Epidermal melanocyte (primary cell): ENCODE data around the gene PROM1.
A peak's percentile ranks its signal among the peaks of the same experiment; 100 is the strongest.

Experiments used
- DNase-seq: peaks from one replicate; pipeline ENCODE4 v3.0.0; 2011; ENCODE audit warnings: low spot score; ENCODE audit not compliant: insufficient read length

Gene PROM1

DNA sequence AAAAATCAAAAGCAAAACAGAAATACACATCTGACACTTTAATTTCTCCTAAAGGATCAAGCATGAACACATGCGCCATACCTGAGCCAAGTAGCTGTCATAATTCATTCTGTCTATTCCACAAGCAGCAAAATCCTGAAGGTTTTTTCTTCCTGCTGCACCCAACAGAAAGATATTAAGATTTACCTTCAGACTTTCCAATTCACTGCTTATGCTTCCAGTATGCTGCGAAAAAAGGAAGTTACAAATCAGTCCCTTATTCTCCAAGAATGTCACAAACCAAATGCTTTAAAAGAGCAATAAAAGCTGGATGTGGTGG is 91.7 kb downstream of the PROM1 start:
- DNase-seq = no peak

DNA sequence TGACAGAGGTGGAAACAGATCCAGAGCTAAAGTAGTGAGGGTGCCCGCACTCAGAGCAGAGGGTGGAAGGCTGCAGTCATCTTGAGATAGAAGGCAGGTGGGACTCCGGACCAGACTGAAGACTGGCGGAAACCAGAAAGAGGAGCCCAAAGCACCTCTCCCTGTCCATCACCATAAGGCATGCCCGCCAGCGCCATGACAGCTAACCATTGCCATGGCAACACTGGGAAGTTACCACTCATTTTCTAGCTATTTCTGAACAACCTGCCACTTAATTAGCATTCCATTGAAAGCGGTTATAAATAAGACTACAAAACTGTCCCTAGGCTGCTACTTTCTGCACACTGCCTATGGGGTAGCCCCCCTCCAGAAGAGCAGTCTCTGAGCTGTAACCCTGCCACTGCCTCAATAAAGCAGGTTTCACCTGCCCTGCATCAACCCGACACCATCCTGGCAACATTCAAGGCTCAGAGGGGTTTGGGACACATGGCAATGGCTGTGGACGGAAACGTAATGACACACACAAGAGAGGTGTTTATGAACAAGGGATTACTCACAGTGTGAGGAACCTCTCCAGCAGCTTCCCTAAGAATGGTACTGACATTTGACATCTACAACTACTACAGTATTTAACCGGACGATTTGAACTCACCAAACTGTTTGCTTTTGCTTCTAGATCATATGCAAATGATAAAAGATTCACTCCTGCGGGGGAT is 93.1 kb downstream of the PROM1 start:
- DNase-seq = no peak

DNA sequence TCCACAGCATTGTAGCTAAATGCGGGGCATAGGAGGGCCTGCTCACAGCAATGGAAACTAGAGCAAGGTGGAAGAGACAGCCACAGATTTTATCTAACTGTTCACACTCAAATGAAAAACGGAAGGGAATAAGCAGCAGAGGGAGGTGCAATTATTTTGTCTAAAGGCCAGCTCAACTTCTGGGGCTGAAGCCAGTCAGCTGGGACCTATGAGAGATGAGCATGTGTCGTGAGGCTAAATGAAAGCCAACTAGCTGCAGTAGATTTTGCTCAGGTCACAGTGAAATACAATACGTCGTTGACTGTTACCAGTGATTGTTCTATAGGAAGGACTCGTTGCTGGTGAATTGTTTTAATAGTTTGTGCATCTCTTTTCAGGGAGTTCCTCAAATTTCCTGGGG is 94.4 kb downstream of the PROM1 start:
- no peak for DNase-seq

DNA sequence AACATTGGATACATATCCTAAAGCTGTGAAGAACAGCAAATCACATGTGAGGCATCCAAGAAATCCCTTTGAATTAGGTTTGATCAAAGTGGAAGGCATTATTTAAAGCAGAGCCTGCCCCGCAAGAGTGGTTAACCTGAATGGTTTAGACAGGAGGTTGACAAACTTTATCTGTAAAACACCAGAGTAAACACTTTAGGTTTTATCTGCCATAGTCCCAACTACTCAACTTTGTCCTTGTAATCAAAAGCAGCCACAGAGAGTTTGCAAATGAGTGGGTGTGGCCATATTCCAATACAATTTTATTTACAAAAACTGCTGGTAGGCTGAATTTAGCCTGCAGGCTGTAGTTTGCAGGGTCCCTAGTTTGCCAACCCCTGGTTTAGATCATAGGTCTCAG is 95.6 kb downstream of the PROM1 start:
- no peak for DNase-seq

DNA sequence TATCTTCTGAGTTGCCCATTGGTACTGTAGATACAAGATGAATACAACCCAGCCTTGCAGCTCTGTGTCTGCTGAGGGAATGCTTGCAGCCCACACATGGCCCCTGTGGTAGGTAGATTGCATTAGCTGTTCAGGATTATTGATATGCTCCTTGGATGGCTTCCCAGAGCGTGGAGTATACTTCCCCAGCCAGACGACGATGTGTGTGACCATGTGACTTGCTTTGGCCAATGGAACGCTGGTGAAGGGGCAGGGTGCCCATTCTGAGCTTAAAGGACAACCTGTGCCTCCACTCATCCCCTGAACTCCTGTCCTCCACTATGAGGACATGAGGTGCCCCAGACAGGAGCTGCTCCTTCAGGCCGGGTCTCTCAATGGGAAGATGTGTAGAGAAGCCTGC is 96.9 kb downstream of the PROM1 start:
- DNase-seq = no peak

DNA sequence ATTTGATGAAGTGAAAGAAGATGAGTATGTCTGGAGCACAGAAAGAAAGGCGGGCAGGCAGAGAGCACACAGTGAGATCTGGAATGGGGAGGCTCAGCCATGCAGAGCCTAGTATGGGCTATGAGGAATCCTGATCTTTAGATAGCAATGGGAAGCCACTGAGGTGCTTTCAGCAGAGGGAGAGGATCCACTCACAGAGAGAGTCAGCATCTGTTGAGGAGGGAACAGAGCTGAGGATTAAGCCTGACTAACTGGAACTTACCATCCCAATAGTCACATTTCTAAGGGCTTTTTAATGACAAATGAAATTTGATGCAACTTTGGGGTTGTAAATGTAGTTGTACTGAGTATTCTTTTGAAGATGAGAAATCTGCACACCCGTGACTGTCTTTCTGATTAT is 100.2 kb downstream of the PROM1 start:
- no peak for DNase-seq

DNA sequence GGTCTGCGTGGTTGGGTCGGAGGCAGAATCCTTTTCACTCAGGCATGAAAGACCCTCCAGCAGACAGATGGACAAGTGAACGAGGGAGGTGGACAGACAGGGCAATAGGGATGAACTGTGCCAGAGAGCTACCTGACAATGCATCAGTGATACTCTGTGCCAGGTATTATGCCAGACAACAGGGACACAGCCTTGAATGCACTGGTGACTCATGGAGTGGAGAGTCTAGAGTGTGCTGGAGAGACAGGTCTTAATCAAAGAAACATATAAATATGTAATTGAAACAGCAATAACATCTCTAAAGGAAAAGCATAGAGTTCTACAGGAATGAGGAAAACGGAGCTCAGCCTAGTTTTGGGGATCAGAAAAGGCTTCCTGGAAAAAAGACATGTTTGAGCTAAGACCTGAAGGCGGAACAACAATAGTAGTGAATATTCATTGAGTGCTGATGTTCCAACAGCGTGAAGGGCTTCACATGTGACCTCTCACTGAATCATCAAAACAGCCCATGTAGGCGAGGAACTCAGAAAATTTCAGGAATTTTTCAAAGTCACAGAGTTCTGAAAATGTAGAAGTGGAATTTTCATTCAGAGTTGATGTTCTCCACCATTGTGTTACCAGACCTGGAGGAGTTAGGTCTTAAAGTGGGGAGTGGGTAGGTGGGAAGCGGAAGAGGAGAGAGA is 100.8 kb downstream of the PROM1 start:
- DNase-seq = no peak

DNA sequence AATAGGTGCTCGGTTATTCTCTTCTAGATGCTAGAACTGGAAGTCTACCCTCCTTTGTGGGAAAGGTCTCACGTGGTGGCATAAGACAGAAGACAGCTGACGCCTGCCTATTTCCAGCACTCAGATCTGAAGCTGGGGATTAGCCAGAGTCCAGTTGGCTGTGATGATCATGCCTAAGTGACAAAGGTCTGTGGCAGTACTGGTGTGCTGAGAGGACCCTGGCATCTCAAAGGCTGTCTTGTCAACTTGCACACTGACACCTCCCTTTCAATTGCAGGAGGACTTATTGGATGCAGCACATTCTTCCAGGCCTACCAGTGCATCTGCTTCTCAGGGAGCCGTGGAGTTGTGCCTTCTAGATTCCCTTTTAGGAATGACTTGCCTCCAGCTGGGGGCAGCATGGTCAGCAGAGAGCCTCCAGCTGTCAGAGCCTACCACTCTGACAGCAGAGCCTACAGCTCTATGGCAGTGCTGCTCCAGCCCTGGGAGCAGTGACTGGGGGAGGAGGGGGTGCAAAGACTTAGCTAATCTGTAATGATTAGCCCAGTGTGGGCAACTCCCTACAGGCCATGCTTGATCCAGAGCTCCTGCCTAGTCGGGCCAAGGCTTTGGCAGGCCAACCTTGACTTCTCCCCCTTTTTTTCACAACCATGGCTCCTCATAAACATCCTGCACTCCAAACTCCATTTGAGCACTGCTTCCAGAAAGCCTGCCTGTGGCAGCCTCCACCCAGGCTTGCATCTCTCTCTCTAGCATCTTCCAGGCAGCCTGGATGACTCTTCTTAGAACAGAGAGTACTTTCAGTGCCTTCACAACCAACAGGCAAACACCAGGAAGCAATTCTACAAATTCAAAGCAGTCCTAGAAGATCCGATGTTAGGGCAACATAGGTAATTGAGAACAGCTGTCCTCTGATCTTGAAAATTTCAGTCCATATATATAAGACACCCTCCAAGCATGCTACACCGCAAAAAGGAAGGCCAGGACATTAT is 107.1 kb downstream of the PROM1 start:
- no peak for DNase-seq

DNA sequence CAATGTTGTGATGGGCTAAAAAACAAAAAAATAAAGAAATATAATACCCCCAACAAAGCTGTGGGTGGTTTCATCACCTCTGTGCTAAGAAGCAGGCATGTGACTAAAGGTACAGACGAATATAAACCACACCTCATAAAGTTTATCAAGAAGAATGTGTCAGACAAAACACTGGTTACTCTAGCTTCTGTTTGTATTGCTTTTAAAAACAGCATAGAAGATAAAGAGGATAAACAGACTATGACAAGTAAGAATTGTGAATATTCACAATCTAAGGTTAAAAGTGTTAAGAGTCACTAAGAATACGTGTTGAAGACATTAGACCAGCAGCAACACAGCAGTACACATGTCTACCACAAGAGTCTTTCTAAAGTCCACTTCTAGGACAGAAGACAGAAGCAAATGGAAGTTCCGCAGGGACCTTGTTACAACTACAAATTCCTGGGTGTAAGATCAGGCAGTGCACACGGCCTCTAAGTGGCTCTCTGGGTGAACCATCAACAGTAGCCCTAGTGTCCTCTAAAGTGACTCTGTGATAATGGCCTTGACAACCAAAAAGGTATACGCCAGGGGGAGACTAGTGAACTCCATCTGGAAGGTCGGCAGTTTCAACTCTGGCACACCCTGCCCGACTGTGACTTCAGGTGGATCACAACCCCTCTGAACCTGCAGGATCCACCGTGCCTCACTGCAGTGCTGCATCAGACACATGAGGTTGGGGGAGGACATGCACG is 112.6 kb downstream of the PROM1 start:
- DNase-seq = no peak

DNA sequence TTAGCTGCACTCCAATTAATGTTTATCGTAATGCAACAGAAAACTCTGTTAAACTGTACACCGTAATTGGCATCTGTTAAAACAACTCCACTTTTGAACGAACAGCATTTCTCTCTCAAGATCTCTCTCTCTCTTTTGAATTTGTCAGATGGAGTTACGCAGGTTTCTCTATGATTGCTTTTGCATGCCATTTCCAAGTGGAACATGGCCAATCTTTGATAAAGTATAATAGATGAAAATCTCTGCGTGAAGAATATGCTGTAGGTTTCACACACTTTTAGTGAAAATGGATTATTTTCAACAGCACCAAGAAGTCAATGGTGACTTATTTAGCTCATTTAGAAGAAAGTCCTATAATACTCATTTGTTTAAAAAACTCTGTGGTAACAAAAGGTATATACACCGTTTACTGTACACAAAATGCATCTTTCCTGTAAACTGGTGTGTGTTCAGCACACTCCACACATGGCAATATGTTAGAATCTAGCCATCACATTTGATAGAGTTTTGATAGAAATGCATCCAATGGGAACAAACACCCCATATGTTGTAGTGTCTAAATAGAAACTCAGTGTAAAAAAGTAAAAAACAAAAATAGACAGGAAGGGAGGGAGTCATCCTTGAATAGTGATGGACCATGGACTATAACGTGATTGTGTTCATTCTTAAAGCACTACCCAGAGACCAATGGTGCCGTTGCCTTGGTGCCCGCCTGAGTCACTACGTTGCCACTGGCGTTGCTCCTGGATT is 115.1 kb downstream of the PROM1 start:
- no peak for DNase-seq

DNA sequence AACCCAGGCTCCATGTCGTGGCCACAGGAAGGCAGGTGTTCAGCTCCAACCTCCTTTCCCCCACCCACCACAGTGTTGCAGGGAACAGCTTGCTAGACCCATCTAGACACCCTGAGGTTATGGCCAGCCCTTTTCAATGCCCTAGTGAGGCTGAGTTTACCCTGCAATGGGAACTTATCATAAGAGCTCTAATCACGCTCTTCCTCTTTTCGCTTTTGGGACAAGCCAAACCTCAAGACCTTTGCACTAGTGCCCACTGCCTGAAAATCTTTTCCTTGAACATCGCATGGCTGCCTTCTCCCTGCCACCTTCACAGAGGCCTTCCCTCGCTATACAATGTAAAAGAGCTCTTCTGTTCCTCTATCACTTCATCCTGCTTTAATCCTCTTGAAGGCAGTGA is 118.5 kb downstream of the PROM1 start:
- DNase-seq = no peak

DNA sequence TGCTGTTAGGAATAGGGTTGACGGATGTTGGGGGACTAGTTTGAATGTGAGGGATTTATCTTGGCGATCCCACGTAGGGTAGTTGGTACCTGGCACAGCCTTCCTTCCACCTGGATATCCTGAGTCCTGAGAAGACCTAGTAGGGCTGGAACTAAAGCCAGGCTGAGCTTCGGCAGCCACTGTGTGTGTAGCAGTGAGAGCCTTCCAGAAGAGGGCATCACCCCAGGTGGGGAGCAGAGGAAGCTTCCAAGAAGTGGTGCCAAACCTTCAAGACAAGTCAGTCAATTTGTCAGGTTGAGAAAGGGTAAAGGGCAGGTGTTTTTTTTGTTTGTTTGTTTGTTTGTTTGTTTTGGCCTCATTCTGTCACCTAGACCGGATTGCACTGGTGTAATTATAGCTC is 119.7 kb downstream of the PROM1 start:
- DNase-seq = no peak

DNA sequence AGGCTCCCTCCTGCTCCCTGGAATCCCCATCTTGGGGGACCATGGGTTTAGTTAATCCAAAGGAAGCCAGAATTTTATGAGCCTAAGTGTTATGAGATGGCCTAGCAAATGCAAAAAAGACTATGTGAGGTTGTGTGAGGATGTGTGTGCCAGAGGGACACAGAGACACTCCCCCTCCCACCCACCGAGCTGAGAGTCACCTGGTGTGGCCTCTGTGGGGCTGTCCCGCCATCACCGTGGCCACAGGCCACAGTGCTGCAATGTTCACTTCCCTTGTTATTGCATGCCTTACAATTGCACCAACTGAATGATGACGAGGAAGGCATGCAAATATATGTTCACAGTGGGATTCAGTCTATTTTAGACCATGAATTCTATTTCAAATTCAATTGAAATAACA is 120.2 kb downstream of the PROM1 start:
- DNase-seq = no peak

DNA sequence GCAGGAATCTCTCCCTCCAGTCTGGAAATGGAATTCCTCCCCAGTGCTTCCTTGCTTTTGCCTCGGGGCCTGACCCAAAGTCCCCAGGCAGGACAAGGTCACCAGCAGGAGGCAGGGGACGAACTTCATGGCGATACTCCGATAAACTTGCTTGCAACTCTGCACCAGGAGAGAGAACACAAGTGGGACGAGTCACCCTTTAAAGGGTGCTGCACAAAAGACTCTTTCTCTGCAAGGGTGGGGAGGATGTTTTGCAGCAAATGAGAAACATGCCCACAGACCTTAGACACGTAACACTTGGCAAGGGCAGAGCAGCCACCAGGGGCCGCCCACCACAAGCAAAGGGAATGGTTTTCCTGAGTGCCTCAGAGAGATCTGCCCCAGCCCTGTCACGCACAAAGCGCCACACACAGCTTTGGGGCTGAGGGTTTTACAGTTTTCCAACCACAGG is 120.8 kb downstream of the PROM1 start, which contains the start of gene FGFBP2:
TSS of gene FGFBP2 (minus strand) at position 175 of the 451 bp plus-strand sequence. CDS start at position 129, 46 bp downstream.
- peak; percentile 74 for DNase-seq

DNA sequence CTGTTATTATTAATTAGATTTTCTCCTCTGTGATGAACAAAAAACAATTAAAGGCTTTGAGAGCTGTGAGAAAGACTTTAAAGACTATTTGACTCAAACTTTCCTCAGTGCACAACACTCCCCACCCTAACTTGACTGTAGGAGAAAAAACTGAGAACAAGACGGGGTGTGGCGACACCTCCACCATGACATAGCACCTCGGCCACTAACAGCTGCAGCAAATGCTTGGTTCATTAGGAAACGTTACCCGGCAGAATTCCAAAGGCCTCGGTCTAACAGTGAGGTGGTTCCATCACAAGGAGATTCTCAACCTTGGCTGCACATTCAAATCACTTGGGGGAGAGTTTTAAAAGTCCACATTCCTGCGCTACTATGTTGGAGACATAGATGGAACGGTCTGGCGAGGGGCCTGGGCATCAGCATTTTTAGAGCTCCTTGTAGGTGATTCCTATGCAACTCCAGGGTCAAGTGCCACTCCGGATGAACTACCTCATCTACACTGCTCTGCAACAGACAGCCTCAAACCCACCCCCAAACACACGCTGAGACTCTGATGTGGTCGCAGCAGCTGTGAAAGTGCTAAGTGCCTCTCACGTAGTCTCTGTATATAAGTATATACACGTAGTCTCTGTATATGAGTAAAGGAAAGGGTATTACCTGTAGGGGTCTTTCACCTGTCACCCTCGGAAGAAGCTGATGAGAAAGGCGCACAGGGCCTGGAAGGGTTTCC is 121.9 kb downstream of the PROM1 start:
- no peak for DNase-seq

DNA sequence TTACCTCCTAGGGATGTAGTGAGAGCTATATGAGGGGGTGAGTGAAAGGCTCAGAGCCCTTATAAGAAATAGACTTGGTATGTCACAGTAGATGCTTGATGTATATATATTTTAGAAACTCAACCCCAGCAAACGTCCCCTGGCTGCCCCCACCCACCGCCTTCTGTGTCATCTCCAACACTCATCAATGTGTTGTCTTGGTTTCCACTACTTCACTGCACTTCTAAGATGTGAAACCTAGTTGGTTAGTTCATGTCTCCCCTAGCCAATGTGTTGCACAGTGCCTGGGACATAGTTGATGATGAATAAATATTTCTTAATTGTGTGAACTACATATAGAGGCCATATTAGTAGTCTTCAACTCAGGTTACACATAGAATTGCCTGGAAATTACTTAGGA is 125.3 kb downstream of the PROM1 start:
- DNase-seq = no peak

DNA sequence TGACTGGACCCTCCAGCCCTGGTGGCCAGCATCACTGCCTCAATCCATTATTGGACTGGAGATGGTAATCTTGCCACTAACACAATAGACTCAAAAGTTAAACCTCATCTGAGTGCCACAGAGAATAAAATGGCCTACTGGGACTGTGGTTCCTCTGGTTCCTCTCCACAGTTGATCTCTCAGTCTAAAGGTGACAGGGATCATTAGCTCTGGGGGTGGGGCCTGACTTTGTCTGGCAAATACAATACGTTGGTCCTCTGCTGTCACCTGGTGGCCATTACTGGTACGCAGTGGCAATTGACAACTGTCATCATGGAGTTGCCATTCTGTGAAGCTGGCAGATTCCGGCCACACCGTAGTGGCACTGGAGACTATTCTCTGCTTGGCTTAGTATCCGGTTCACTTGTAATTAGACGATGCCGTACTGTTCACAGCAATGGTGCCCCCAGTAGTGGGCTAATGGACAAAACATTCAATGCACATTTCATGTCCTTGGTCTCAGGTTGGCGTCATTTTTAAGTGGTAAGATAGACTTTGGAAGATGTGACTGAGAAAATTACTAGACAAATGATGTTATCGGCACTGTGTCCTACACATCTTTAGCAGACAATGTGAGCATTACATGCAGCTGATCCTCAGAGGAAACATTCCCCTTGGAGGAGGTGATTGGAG is 127.5 kb downstream of the PROM1 start:
- peak; percentile 83 for DNase-seq

DNA sequence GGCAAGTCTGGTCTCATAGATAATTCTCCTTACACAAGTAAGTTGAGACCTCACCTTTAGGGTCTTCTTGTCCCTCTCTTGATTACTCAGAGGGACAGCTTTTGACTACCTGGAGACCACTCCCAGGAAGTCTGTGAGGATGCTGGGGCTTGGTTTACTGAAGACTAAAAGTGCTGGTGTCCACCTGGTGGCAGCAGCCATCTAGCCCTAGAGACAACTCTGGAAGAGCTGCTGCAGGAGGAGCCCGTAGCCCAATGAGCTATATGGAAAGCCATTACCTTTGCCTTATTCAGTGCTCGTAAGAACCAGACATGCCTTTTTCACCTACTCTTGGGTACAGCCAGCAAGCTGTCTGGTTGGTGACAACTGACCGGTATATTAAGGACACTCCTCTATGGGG is 128.2 kb downstream of the PROM1 start:
- DNase-seq = no peak

DNA sequence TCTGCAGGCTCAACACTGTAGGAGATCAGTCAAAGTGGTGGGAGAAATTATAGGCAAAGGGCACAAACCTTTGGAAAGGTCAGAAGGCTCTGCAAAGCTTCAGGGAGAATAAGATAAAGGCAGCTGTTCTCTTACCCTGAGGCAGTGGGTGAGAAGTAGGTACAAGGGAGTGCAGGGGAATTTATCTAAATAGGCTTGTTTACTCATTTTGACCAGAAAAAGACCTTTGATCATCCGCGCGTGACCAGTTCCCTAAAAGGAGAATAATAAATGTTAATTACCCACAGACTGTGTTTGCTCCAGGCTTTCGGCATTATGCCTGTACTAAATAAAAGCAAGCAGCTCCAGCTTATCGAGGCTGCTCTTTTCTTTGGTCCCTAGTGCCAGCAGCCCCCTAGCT is 130.2 kb downstream of the PROM1 start:
- no peak for DNase-seq
